ENCODE measurements around the gene LASP1.

DNA sequence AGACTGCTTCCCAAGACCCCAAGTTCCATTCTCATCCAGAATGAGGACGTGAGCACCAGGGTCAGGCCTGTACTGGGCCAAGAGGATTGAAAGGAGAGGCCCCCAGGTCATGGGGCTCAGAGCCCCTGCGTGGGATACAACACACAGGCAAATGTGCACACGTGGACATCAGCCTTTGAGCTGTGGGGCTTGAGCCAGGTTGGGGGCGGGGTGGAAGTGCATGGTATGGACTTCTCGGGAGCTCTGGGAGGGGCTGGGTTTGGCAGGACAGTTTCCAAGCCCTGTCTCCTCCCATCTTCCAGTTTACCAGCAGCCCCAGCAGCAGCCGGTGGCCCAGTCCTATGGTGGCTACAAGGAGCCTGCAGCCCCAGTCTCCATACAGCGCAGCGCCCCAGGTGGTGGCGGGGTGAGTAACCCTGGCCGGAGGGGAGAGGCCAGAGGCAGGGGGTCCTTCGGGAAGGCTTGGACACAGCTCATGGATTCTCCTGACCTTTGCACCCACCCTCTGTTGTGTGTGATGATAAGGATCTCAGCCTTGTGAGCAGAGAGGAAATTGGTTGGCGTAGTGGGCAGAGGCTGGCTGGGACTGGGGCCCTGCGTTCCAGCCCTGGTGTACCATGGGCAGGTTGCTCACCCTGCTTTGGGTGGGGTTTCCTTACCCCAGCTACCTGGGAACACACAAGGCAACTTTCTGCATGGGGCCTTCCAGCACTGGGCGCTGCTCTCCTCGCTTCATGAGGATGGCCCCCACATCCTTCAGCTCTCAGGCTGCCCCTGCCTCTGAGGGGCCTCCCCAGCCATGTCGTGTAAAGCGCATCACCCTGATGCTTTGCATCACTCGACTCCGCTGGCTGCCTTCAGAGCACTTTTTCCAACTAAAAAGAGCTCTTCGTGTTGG lies 45.1 kb downstream of the LASP1 start:
- no peak for TF ChIP-seq PPARA (CRISPR knock-in tag; IDR thresholded peaks at IDR 0.05; ENCODE audit: borderline replicate concordance)
- no peak for TF ChIP-seq RARB (CRISPR knock-in tag; IDR thresholded peaks at IDR 0.05)
- TF ChIP-seq, protein P1, sequence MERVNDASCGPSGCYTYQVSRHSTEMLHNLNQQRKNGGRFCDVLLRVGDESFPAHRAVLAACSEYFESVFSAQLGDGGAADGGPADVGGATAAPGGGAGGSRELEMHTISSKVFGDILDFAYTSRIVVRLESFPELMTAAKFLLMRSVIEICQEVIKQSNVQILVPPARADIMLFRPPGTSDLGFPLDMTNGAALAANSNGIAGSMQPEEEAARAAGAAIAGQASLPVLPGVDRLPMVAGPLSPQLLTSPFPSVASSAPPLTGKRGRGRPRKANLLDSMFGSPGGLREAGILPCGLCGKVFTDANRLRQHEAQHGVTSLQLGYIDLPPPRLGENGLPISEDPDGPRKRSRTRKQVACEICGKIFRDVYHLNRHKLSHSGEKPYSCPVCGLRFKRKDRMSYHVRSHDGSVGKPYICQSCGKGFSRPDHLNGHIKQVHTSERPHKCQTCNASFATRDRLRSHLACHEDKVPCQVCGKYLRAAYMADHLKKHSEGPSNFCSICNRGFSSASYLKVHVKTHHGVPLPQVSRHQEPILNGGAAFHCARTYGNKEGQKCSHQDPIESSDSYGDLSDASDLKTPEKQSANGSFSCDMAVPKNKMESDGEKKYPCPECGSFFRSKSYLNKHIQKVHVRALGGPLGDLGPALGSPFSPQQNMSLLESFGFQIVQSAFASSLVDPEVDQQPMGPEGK (CRISPR knock-in tag; IDR thresholded peaks at IDR 0.05; ENCODE audit: borderline replicate concordance) = no peak
- TF ChIP-seq ISL1 (CRISPR knock-in tag; IDR thresholded peaks at IDR 0.05) = no peak
- no peak for TF ChIP-seq ZNF565 (CRISPR knock-in tag; conservative IDR thresholded peaks at IDR 0.05; ENCODE audit: low read depth)
- TF ChIP-seq, protein P2, sequence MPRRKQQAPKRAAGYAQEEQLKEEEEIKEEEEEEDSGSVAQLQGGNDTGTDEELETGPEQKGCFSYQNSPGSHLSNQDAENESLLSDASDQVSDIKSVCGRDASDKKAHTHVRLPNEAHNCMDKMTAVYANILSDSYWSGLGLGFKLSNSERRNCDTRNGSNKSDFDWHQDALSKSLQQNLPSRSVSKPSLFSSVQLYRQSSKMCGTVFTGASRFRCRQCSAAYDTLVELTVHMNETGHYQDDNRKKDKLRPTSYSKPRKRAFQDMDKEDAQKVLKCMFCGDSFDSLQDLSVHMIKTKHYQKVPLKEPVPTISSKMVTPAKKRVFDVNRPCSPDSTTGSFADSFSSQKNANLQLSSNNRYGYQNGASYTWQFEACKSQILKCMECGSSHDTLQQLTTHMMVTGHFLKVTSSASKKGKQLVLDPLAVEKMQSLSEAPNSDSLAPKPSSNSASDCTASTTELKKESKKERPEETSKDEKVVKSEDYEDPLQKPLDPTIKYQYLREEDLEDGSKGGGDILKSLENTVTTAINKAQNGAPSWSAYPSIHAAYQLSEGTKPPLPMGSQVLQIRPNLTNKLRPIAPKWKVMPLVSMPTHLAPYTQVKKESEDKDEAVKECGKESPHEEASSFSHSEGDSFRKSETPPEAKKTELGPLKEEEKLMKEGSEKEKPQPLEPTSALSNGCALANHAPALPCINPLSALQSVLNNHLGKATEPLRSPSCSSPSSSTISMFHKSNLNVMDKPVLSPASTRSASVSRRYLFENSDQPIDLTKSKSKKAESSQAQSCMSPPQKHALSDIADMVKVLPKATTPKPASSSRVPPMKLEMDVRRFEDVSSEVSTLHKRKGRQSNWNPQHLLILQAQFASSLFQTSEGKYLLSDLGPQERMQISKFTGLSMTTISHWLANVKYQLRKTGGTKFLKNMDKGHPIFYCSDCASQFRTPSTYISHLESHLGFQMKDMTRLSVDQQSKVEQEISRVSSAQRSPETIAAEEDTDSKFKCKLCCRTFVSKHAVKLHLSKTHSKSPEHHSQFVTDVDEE (CRISPR knock-in tag; IDR thresholded peaks at IDR 0.05) = no peak
- no peak for TF ChIP-seq CSDC2 (CRISPR knock-in tag; IDR thresholded peaks at IDR 0.05)
- no peak for TF ChIP-seq GLIS3 (CRISPR knock-in tag; IDR thresholded peaks at IDR 0.05)
- TF ChIP-seq ARNTL (CRISPR knock-in tag; IDR thresholded peaks at IDR 0.05; ENCODE audit: borderline replicate concordance, low read depth) = no peak
- TF ChIP-seq BACH2 (CRISPR knock-in tag; IDR thresholded peaks at IDR 0.05; ENCODE audit: borderline replicate concordance) = no peak
- TF ChIP-seq, protein P3, sequence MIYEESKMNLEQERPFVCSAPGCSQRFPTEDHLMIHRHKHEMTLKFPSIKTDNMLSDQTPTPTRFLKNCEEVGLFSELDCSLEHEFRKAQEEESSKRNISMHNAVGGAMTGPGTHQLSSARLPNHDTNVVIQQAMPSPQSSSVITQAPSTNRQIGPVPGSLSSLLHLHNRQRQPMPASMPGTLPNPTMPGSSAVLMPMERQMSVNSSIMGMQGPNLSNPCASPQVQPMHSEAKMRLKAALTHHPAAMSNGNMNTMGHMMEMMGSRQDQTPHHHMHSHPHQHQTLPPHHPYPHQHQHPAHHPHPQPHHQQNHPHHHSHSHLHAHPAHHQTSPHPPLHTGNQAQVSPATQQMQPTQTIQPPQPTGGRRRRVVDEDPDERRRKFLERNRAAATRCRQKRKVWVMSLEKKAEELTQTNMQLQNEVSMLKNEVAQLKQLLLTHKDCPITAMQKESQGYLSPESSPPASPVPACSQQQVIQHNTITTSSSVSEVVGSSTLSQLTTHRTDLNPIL (CRISPR knock-in tag; IDR thresholded peaks at IDR 0.05; ENCODE audit: low read depth) = no peak

Measured in SK-N-SH treated with all-trans-retinoic acid at 6 μM for 48 hours (cell line).